K562 (cell line): ENCODE data around the gene PCP2.

Source experiments
- CCNT2 ChIP-seq: IDR thresholded peaks from 2 replicates; pipeline ENCODE4 v1.6.1; 2011; ENCODE audit warnings: borderline replicate concordance, low read depth, mild to moderate bottlenecking, moderate library complexity, mixed read lengths, low read length; ENCODE audit not compliant: insufficient read length; ENCODE audit errors: extremely low read depth
- CHD2 ChIP-seq: IDR thresholded peaks from 2 replicates; pipeline ENCODE4 v1.6.1; 2011; ENCODE audit warnings: low read depth, low read length
- CTCF ChIP-seq, 3 experiments: IDR thresholded peaks in 2 of 3; conservative IDR thresholded peaks in 1 of 3; 2 replicates each; pipeline ENCODE4 v1.5.1; 2011 to 2012; ENCODE audit warnings: low read length in 3 of 3, mild to moderate bottlenecking in 3 of 3, control low read depth in 2 of 3, improper control_type of control experiment in 1 of 3, inconsistent platforms in 1 of 3, low read depth in 1 of 3, mixed read lengths in 1 of 3, moderate library complexity in 1 of 3; ENCODE audit not compliant: insufficient read depth in 2 of 3
- EZH2 ChIP-seq: IDR thresholded peaks from 2 replicates; pipeline ENCODE4 v1.6.1; 2012; ENCODE audit warnings: low read depth, mild to moderate bottlenecking, inconsistent platforms, low read length, borderline replicate concordance
- JUN ChIP-seq, 2 experiments: sonication (generic) in 1 of 2; formaldehyde crosslinking in 1 of 2; IDR thresholded peaks; 2 replicates each; pipeline versions ENCODE4 v1.6.1 to v1.8.0; 2012 to 2022; ENCODE audit warnings: borderline replicate concordance in 2 of 2, mild to moderate bottlenecking in 2 of 2, improper control_type of control experiment in 1 of 2, low read depth in 1 of 2, low read length in 1 of 2, missing genetic modification reagents in 1 of 2
- KLF13 ChIP-seq: fragments of 450-650 bp; IDR thresholded peaks from 2 replicates; pipeline ENCODE4 v1.6.1; 2016; ENCODE audit warnings: missing genetic modification characterization, low read depth, mild to moderate bottlenecking, missing compliant biosample characterization, moderate library complexity, borderline replicate concordance
- POLR2AphosphoS2 ChIP-seq: IDR thresholded peaks from 2 replicates; pipeline ENCODE4 v1.6.1; 2012; ENCODE audit warnings: low read length, improper control_type of control experiment
- U2AF1 ChIP-seq: fragments of 200-400 bp; formaldehyde crosslinking; optimal IDR thresholded peaks from 2 replicates; pipeline ENCODE3; 2017; ENCODE audit warnings: mild to moderate bottlenecking, low read depth, low read length, moderate library complexity
- ZNF184 ChIP-seq: sonication (generic); formaldehyde crosslinking; IDR thresholded peaks from 2 replicates; pipeline ENCODE4 v1.5.0; 2020; ENCODE audit warnings: missing genetic modification reagents

- TF ChIP-seq U2AF1 (no peak), JUN (IDR thresholded peaks at IDR 0.05; ENCODE audit: borderline replicate concordance, low read depth, low read length) (no peak), JUN (CRISPR knock-in tag; IDR thresholded peaks at IDR 0.05; ENCODE audit: borderline replicate concordance) (no peak), CHD2 (no peak), ZNF184 (no peak), EZH2 (no peak), POLR2AphosphoS2 (no peak), CTCF (IDR thresholded peaks at IDR 0.05 in 2 of 3, conservative IDR thresholded peaks at IDR 0.05 in 1 of 3; ENCODE audit: insufficient read depth in 2 of 3, low read depth in 1 of 3, low read length in 3 of 3) (peak; percentile 22 to 40 (median 35); a peak in 3 of 6 replicates), CCNT2 (no peak), KLF13 (tag) (no peak)
Observed at GRCh38 chr19:7681340-7682174, 48.0 kb upstream of the PCP2 start.
